Activated T-helper 1 cell treated with Interleukin-2 at 50 U/mL for 16 hours (primary cell): Measurements from ENCODE around the gene TMEM86B.
"Not testable (repeated sequence)": the region's sequence is repeated elsewhere in the genome, so short reads cannot be mapped to it uniquely, and the experiment has no call there.

ENCODE experiments used
- DNase-seq: peaks from one replicate; pipeline ENCODE4 v3.0.0-alpha.2; 2020; ENCODE audit warnings: low read depth

The TMEM86B gene

DNA sequence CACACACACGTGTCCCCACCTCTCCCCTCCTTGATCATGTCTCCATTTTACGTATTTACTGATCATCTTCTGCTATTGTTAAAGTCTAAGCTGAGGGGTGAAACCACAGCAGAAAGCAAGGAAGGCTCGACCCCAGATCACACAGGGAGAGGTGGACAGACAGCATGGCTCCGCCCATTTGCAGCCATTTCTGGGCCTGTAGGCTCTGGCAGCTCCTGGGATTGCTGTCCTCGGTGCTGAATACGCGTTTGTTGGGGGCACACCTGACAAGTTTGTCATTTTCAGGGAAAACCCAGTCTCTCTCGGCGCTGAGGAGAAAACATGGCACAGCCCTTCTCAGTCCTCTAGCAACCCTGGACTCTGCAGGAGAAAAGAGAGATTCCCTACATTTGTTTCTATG, 8.0 kb downstream of the TMEM86B start:
- DNase-seq: no peak

GRCh38 chr19:55216461-55217198, 11.9 kb downstream of the TMEM86B start:
- DNase-seq: peak; percentile 15

DNA sequence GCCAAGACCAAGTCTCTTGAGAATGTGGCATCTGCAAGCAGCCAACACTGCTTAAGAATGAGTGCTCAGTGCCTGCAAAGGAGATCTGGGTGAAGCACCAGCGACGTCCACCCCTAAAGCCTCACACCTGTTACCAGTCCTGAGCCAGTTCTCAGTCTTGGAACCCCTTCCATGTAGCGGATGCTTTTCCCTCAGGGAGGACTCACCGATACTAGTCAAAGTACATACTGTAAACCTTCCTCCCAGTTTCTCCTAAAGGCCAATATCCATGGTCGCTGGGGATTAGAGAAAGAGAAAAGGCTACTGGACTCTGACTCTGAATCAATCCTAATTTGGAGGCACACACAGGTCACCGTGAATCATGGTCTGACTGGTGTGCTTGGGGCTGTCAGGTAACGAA, 15.0 kb downstream of the TMEM86B start:
- no peak for DNase-seq

DNA sequence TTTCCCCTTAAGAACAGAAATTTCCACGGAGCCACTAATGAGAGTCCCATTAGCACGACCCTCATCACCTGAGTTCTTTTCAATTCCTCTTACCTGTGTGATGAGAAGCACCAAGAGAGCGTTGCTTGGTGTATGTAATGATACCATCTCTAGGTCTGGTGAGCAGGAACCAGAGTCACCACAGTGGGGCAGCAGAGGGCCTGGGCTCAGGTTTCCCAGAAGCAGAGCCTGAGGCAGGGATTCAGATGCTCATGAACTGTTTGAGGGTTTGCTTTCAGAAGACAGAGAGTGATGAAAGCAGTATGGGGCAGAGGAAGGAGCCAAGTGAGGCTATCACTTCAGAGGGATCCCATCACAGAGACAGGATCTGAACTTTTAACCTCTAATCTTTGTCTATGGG, 16.1 kb downstream of the TMEM86B start:
- no peak for DNase-seq

DNA sequence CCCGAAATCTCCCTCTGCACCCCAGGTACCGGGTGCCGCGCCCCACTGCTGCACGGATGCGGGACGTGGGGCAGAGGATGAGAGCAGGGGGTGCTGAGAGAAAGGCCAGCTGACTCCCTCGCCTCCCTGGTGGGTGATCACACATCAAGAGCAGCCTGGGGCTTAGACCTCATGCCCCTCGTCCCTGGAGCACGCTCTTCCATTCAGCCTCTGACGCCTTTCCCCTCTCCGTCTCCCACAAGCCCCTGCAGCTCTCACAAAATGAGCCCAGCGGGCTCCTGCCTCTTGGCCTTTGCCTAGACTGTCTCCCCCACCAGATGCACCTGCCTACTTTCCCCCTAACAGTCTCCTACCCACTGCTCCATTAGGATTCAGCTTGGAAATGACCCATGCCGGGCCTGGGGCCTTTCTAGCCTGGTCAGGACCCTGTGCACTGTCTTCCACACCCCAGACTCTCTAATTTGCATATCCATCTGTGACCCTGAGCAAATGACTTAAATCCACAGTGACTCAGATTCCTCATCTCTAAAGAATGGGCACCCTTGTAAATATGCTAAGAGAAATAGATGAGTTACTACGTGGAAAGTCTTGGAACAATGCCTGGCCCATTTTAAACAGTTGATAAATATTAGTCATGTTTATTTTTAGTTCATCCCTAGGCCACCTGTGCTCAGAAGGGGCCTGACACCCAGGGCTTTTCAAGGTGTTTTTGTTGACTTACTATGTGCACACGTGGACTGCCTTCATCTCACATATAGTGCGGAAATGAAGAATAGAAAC, 18.7 kb downstream of the TMEM86B start:
- no peak for DNase-seq

- no peak for DNase-seq
Observed at GRCh38 chr19:55208880-55209692, 19.5 kb downstream of the TMEM86B start, which contains the start of gene PTPRH. PTPRH (minus strand) TSS chr19:55209501; CDS start chr19:55209433, 68 bp downstream.

DNA sequence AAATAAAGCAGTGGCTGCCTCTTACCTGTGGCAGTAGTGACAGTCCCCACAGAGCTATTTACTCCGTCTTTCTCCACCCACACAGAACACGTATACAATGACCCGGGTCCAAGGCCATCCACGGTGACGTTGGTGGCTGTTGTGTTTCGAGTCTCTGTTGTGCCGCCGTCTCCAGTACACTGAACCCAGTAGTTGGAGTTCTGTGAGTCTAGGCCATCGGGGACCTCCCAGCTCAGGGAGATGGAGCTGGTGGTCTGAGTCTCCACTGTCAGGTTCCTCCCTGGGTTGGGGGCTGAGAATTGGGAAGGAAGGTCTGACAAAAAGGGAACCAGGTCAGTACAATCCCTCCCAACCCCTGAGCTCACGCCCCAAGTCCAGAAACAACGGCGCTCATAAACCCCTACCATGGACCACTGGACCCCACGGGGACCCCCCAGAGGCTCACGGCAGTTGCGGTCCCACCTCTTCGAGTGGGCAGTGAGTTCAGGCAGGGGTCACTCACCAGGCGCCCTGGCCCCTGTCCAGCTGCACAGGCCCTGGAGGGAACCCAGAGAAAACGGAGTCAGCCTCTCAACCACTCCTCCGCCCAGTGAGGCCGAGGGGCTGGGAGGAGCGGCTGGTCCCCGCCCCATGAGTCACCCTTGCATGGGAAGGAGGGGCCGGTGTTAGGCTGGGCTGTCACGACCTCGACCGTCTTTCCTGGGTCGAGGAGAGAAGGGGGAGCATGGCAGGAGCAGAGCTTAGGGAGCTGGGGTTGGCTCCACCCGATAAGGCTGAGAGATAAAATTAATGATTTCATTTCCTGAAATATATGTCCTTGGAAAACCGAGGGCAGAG, 21.7 kb downstream of the TMEM86B start:
- no peak for DNase-seq

DNA sequence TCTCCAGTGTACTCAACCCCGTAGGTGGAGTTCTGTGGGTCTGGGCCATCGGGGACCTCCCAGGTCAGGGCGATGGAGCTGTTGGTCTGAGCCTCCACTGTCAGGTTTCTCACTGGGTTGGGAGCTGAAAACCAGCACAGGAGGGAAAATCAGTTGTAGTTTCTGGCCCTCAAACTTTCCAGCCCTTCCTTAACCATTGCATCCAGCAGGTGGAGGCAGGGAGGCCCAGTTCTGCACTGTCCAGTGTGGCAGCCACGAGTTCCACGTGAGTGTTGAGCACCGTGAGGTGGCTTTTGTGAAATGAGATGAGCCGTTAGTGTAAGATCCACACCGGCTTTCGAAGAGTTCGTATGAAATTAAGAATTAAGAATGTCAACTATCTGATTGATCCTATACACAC, 26.4 kb downstream of the TMEM86B start:
- DNase-seq: not testable (repeated sequence)

GRCh38 chr19:55199620-55200204, 28.9 kb downstream of the TMEM86B start:
- no peak for DNase-seq

- DNase-seq: no peak
Observed at GRCh38 chr19:55198651-55199050, 29.9 kb downstream of the TMEM86B start.

DNA sequence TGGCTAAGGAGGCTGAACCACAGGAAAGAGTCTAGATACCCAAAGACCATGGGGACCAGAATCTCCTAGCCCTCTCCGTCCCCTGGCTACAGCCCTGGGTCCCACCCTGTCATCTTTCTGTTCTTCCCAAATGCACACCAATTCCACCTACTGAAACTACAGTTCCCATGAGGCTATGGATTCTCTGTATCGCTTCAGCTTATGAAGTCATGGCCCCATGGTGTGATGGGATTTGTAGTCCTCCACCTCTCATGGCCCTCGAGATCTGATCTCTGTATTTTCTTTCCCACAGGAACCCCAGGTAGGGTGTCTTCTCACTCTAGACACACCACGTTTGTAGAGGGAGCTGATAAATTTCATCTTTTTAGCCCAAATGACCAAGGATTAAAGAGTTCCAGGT, 31.0 kb downstream of the TMEM86B start:
- DNase-seq: no peak

- DNase-seq: no peak
Observed at GRCh38 chr19:55196803-55197202, 31.8 kb downstream of the TMEM86B start.

- DNase-seq: no peak
Observed at GRCh38 chr19:55193481-55193880, 35.1 kb downstream of the TMEM86B start.

DNA sequence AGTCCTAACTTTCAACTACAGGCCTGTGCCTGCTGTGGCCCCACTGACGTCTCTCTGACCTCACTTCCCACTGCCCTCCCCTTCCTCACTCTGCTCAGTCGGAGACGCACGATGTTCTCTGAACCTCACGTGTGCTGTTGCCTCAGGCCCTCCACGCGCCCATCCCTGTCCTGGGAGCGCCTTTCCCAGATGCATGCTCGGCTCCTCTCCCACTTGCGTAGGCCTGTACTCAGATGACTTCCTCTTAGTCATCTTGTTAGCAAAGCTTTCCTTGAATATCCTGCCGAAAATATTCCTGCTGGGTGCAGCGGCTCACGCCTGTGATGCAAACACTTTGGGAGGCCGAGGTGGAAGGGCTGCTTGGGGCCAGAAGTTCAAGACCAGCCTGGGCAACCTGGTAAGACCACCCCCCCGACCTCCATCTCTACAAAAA, 39.1 kb downstream of the TMEM86B start:
- DNase-seq: no peak

DNA sequence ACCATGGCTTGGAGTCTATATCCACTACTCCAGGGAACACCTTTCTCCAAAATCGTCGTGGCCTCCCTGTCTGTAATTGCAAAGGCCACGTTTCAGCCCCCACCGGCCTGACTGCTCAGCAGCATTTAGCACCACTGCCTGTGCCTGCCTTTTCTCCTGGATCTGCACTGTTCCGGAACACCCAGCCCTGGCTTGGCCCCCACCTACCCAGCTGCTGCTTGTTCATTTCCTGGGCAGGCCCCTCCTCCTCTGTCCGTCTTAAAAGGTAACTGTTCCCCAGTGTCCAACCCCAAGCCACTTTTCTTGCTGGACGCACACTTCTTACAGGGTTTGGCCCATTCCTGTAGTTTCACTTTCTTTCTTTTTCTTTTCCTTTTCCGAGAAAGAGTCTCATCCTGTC, 39.9 kb downstream of the TMEM86B start:
- no peak for DNase-seq

DNA sequence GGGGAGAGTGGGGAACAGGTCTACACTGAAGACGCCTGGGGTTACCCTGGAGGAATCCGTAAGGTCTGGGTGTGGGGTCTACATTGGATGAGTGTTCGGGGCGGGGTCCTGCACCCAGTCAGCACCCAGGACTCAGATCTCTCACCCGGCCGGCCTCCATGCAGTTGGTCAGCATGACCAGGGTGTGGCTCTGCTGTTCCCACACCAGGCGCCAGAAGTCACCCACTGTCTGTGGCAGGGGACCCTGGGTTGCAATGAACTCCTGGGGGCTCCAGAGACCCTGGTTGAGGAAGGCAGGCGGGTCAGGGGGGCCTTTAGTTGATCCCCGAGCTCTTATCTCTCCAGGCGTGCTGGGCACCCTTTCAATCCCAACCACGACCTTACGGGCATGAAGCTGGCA, 42.5 kb downstream of the TMEM86B start:
- DNase-seq: no peak

DNA sequence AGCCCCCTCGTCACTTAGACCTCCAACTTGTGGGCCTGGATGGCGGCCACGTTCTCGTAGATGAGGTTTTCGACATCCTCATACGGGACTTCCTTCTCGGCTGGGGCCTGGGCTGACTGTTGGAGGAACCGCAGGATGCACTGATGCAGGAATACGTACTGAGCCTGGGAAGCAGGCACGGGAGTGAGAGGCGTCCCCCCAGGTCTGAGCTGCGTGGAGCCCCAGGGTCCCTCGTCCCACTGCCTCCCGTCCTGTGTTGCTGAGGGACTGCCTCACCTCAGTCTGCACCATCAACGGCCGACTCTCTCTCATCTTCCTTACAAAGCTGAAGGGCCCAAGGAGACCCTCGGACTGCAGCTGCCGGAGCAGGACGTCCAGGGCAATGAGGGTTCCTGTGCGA, 46.8 kb downstream of the TMEM86B start:
- no peak for DNase-seq

DNA sequence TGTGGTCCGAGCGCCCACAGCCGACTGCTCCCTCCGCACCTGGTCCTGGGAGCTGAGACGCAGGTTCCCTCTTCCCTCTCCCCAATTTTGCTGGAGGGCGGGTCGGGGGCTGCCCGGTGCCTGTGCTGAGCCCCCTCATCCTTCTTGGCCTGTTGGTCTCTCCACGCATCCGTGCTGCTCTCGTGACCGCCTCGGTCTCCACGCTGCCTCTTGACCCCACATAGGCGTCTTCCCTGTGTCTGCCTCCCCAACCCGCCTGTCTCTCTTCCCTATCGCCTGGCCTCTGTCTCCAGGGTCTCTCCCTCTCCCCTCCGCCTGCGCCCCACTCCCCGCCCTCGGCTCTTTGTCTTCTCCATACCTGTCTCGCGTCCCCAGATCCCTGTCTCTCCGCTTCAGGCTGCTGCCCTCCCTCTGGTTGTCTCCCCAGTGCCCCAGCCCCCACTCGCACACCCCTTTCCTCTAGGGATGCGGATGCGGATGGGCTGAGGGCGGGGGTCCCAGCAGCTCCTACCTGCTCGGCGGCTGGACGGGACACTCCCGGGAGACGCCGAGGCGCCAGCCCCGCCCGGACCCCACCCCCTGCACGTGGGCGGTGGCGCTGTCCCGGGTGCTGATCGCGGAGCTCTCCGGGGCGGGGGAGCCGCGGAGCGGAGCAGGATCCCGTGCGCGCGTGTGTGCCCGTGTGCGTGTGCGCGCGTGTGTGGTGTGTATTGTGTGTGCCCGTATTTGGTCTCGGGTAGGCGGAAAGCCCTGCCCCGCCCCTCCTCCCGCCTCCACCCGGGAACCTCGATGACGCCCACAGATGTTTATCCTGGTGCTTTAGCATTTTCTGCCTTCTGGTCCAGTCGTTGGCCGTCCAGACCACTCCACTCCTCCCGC, 48.7 kb downstream of the TMEM86B start, which contains the start of gene SYT5:
Gene SYT5, minus strand, starts transcription at position 684 of the 879 bp plus-strand sequence. CDS start 1,248 bp downstream, outside the sequence.
- peak; percentile 43 for DNase-seq

- peak; percentile 85 for DNase-seq
Observed at GRCh38 chr19:55178781-55179599, 49.6 kb downstream of the TMEM86B start.
